ENCODE results near the gene ADCY4. TPM values are rescaled to one million over a fixed set of nuclear protein-coding genes. Genes with fewer than 3 reads are reported as not detected.

The ADCY4 gene
- total and polyA plus RNA-seq, 2 donors (not counting 1 experiment from before 2014, with no cell fraction given): 2.3 to 7.8 TPM

DNA sequence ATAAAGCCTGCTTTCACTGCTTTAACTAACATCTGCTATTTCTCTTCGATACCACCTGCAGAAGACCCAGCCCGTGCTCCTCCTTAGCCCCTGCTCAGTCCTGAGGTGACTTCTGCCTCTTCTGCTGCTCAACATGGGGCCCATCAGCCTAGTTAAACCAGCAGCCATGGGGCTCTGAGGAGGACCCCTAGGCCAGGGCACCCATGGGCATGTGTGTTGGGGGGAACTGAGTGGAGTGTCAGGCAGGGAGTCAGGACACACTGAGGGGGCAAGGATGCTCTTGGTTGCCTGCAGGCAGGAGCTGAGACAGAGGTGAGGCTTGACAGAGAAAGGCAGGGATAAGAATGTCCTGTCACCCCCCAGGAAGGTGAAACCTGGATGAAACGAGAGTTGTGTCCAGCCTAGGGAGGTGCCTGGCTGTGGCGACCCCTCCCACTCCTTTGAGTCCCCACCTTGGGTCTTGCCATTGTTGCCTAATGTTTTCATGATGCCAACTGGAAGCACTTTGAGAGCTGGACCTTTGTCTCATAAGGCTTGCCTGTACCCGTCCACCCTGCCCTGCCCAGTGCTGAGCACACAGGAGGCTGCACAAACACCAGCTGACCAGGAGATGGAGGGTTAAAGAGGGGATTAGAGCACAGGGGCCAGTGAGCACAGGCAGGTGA lies 50.9 kb downstream of the ADCY4 start:
- Histone ChIP-seq H3K79me2 (ENCODE audit: control insufficient read depth, insufficient read depth, low read length) (peaks cover 29% of the 10 kb centered on the region), H3K27me3 (replicated peaks in 1 of 4; ENCODE audit: control extremely low read depth in 1 of 4, control insufficient read depth in 3 of 4, insufficient read depth in 4 of 4, low read length in 3 of 4) (no peaks in the 10 kb centered on the region), H2AFZ (ENCODE audit: insufficient read depth, low read depth, low read length, poor library complexity, severe bottlenecking) (no peak overlapping the region), H3K36me3 (replicated peaks in 1 of 2; ENCODE audit: control extremely low read depth in 1 of 2, control insufficient read depth in 1 of 2, extremely low read depth in 1 of 2, insufficient read depth in 2 of 2, low read length in 1 of 2) (no peaks in the 10 kb centered on the region), H3K4me1 (ENCODE audit: control insufficient read depth in 2 of 2, insufficient read depth in 2 of 2, low read length in 2 of 2) (peaks cover 16 to 36% of the 10 kb centered on the region in 2 donors), H3K4me2 (replicated peaks; ENCODE audit: low read depth, low read length, poor library complexity, severe bottlenecking) (no peak overlapping the region), H4K20me1 (ENCODE audit: control insufficient read depth, insufficient read depth, low read length, poor library complexity, severe bottlenecking) (no peaks in the 10 kb centered on the region), H3K27ac (ENCODE audit: low read length in 2 of 2) (no peak overlapping the region), H3K9me3 (ENCODE audit: control extremely low read depth in 1 of 3, control insufficient read depth in 2 of 3, insufficient read depth in 1 of 3, low read length in 2 of 3) (no peaks in the 10 kb centered on the region), H3K9ac (ENCODE audit: low read length) (no peak overlapping the region), H3K4me3 (ENCODE audit: control extremely low read depth in 1 of 5, extremely low read depth in 1 of 5, insufficient read depth in 1 of 5, low read depth in 2 of 5, low read length in 4 of 5) (no peak overlapping the region)
- CTCF ChIA-PET: interaction anchor here (0.6 to 7.1 kb wide), 6 partner anchors 9 to 69 kb away, joined by 3 to 93 read pairs (median 4); partner anchors contain the start of genes CIDEB, DHRS1, NOP9 and RABGGTA
- intact Hi-C loops (cut with micrococcal nuclease): no loop called here
- peaks cover 32% of the 10 kb centered on the region for H3K4me1 Mint-ChIP-seq
- WGBS (ENCODE audit: insufficient coverage): 98% methylated on average over 5 of the region's 5 CpGs
- DNase-seq (no peak), ATAC-seq (ENCODE audit: low read depth) (no peak)
- POLR2A ChIA-PET: no interaction called here
- no peaks in the 10 kb centered on the region for H3K9me3 Mint-ChIP-seq (ENCODE audit: insufficient read depth)
- H3K27ac Mint-ChIP-seq: peak overlapping the region; percentile 23
- no peaks in the 10 kb centered on the region for H3K27me3 Mint-ChIP-seq
- no peak overlapping the region for H3K4me3 Mint-ChIP-seq
- TF ChIP-seq, protein P1, sequence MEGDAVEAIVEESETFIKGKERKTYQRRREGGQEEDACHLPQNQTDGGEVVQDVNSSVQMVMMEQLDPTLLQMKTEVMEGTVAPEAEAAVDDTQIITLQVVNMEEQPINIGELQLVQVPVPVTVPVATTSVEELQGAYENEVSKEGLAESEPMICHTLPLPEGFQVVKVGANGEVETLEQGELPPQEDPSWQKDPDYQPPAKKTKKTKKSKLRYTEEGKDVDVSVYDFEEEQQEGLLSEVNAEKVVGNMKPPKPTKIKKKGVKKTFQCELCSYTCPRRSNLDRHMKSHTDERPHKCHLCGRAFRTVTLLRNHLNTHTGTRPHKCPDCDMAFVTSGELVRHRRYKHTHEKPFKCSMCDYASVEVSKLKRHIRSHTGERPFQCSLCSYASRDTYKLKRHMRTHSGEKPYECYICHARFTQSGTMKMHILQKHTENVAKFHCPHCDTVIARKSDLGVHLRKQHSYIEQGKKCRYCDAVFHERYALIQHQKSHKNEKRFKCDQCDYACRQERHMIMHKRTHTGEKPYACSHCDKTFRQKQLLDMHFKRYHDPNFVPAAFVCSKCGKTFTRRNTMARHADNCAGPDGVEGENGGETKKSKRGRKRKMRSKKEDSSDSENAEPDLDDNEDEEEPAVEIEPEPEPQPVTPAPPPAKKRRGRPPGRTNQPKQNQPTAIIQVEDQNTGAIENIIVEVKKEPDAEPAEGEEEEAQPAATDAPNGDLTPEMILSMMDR (IDR thresholded peaks at IDR 0.05): no peak
- no peak for TF ChIP-seq EZH2 (IDR thresholded peaks at IDR 0.05; ENCODE audit: borderline replicate concordance, insufficient read depth, low read depth, low read length, poor library complexity, severe bottlenecking)

DNA sequence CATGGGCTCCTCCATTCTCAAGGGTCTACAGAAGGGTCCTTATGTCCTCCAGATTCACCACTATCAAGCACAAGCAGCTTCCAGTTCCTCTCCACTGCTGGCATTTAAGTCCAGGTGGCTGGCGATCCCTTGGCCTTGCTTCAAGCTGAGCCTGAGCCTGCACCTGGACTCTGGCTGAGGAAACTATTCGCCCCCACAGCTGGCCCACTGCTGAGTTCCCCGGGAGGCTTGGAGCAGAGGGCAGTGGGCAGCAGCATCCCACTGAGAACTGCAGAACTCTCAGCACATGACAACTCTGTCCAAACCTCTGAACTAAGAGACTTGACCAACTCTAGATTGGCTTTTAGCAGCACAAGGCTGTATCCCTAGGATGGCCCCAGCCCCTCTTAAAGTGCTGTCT lies 52.1 kb downstream of the ADCY4 start:
- peaks cover 32% of the 10 kb centered on the region for H3K79me2 ChIP-seq (ENCODE audit: control insufficient read depth, insufficient read depth, low read length)
- H3K27me3 ChIP-seq (replicated peaks in 1 of 4; ENCODE audit: control extremely low read depth in 1 of 4, control insufficient read depth in 3 of 4, insufficient read depth in 4 of 4, low read length in 3 of 4): no peaks in the 10 kb centered on the region
- no peak overlapping the region for H3K4me3 ChIP-seq (ENCODE audit: control extremely low read depth in 1 of 5, extremely low read depth in 1 of 5, insufficient read depth in 1 of 5, low read depth in 2 of 5, low read length in 4 of 5)
- intact Hi-C loops (cut with micrococcal nuclease): no loop called here
- no peak overlapping the region for H3K4me2 ChIP-seq (replicated peaks; ENCODE audit: low read depth, low read length, poor library complexity, severe bottlenecking)
- H3K4me3 Mint-ChIP-seq: no peak overlapping the region
- no peak overlapping the region for H3K27ac ChIP-seq (ENCODE audit: low read length in 2 of 2)
- DNase-seq (no peak), ATAC-seq (ENCODE audit: low read depth) (no peak)
- H3K4me1 Mint-ChIP-seq: peaks cover 44% of the 10 kb centered on the region
- no peak overlapping the region for H2AFZ ChIP-seq (ENCODE audit: insufficient read depth, low read depth, low read length, poor library complexity, severe bottlenecking)
- WGBS (ENCODE audit: insufficient coverage): 98% methylated on average over 3 of the region's 3 CpGs
- H3K36me3 ChIP-seq (replicated peaks in 1 of 2; ENCODE audit: control extremely low read depth in 1 of 2, control insufficient read depth in 1 of 2, extremely low read depth in 1 of 2, insufficient read depth in 2 of 2, low read length in 1 of 2): no peaks in the 10 kb centered on the region
- H3K27ac Mint-ChIP-seq: peak overlapping the region; percentile 26
- ChIA-PET CTCF (interaction anchor here (1.0 to 7.1 kb wide), 6 partner anchors 11 to 68 kb away, joined by 3 to 93 read pairs (median 12); partner anchors contain the start of genes CIDEB, DHRS1, NOP9 and RABGGTA), POLR2A (interaction anchor here (1.5 kb wide), 1 partner anchor 12 kb away, joined by 3 read pairs; the partner anchor contains the start of gene RABGGTA)
- TF ChIP-seq, protein P1 (IDR thresholded peaks at IDR 0.05): no peak
- TF ChIP-seq EZH2 (IDR thresholded peaks at IDR 0.05; ENCODE audit: borderline replicate concordance, insufficient read depth, low read depth, low read length, poor library complexity, severe bottlenecking): no peak
- peaks cover 0 to 4% (median 0%) of the 10 kb centered on the region in 3 donors for H3K9me3 ChIP-seq (ENCODE audit: control extremely low read depth in 1 of 3, control insufficient read depth in 2 of 3, insufficient read depth in 1 of 3, low read length in 2 of 3)
- peaks cover 28 to 48% of the 10 kb centered on the region in 2 donors for H3K4me1 ChIP-seq (ENCODE audit: control insufficient read depth in 2 of 2, insufficient read depth in 2 of 2, low read length in 2 of 2)
- H3K27me3 Mint-ChIP-seq: no peaks in the 10 kb centered on the region
- H3K9ac ChIP-seq (ENCODE audit: low read length): no peak overlapping the region
- H3K9me3 Mint-ChIP-seq (ENCODE audit: insufficient read depth): no peaks in the 10 kb centered on the region
- H4K20me1 ChIP-seq (ENCODE audit: control insufficient read depth, insufficient read depth, low read length, poor library complexity, severe bottlenecking): no peaks in the 10 kb centered on the region

Measured in B cell (primary cell).